ENCODE measurements around the gene ARHGAP24.
"Not testable (repeated sequence)": the region's sequence is repeated elsewhere in the genome, so short reads cannot be mapped to it uniquely, and the experiment has no call there.

ARHGAP24 gene

GRCh38 chr4:85963231-85963630 is 488.3 kb downstream of the ARHGAP24 start:
- no peak for DNase-seq (ENCODE audit: low spot score)

DNA sequence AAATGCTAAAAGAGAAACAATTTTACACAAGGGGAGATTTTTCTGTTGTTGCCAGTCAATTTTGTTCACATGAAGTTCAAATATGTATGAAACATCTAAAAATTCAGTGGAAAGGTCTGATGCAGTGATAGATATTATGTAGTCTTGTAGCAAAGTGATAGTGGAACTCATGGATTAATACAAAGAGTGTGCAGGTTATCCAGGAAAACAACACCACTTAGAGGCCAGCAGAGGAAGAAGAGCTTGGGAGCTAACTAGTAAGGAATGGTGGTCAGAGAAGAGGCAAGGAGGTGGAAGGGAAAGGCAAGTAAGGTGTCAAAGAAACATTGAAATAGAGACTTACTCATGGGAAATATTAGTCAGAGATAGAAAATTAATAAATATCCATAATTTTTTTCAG is 489.3 kb downstream of the ARHGAP24 start:
- no peak for DNase-seq (ENCODE audit: low spot score)

DNA sequence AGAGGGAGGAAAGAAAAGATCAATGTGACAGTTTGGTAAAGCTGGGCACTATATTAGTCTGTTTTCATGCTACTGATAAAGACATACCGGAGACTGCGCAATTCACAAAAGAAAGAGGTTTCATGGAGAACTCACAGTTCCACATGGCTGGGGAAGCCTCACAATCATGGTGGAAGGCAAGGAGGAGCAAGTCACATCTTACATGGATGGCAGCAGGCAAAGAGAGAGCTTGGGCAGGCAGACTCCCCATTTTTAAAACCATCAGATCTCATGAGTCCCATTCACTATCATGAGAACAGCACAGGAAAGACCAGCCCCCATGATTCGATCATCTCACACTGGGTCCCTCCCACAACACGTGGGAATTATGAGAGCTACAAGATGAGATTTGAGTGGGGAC is 490.1 kb downstream of the ARHGAP24 start:
- not testable (repeated sequence) for DNase-seq (ENCODE audit: low spot score)

- no peak for DNase-seq (ENCODE audit: low spot score)
Measured at GRCh38 chr4:85965529-85965928, 490.6 kb downstream of the ARHGAP24 start.

GRCh38 chr4:85966373-85966772 is 491.4 kb downstream of the ARHGAP24 start:
- no peak for DNase-seq (ENCODE audit: low spot score)

DNA sequence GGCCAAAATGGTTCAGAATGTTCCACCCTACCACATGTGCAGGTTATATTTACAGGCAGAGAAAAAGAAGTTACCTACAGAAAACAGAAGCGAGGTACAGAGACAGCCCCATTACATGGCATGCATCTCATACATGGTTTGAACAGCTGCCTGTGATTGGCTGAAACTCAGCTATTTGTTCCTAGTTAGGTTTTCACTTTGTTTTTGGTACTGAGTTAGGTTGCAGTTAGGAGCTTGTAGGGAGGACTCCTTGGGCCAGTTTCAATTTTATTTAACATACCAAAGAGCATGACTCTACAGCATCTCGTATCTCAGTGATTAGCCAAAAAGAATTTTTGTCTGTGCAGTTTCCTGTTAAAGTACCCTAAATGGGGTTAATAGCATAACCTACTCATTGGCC is 492.9 kb downstream of the ARHGAP24 start:
- no peak for DNase-seq (ENCODE audit: low spot score)

DNA sequence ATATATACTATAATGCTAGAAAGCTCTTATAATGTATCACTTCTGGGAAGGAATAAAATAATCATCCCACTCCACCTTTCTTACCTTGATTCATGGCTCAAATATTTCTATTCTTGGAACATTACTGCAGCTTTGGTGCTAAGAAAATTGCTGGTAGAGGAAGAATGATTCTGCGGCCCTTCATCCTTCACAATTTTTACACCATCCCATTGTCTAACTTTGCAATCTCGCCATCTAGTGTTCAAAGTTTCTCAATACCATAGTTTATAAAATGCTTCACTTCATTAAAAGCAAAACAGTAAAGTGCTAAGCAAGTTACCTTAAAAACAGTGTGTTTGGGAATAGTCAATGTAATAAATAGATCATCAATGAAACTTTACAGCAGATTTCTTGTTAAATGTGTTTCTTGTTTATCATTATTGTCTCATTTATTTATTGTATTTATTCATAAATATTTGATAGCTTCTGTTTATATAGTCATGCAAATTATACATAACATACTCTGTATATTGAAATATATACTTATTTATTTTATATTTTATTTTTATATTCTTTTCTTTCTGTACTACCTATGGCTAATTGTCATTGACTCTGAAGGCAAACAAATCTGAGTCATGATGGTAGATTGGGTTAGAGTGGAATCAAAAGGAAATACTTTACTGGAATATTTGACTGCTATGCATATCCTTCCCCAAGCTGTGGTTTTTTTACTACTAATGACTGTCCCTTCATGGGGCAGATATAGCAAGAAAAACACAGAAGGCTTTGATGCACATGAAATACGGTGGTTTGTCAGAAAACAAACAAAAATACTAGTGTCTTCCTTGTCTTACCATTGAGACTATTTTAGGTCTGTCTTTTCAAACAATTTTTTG is 494.2 kb downstream of the ARHGAP24 start:
- peak; percentile 73 for DNase-seq (ENCODE audit: low spot score)

DNA sequence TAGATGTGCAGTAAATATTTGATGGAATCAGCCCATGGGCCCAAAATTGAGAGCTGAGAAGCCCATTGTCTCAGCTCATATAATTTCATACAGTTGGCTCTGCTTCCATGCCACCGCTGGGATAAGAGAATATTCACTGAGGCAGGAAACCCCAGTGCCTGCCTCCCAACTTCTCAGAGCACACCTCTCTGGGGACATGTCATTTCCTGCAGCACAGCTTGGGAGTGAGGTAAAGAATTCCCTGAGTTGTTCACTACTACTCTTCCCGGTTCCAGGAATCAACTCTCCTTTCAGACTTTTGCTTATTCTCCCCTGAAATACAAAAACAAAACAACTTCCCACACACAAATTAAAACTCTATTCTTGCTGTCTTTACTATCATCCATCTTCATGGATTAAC is 495.6 kb downstream of the ARHGAP24 start:
- DNase-seq (ENCODE audit: low spot score), result no peak

GRCh38 chr4:85979276-85979675 is 504.3 kb downstream of the ARHGAP24 start:
- no peak for DNase-seq (ENCODE audit: low spot score)

DNA sequence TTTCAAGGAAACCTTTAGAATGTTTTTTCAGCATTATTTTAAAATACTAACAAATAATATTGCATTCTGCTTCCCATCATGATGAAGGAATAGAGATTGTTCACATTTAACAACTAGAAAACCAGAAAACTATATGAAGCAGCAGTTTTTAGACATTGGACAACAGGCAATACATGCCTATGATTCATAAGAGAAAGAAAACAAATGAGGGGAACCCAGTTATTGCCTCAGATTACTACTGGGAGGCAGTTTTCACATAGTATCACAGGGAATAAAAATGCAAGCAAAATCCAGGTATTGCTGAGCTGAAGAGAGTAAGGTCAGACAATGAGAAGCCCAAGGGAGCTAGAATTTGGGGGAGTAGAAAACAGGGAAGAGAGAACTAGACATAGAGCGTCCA is 511.3 kb downstream of the ARHGAP24 start:
- no peak for DNase-seq (ENCODE audit: low spot score)

- no peak for DNase-seq (ENCODE audit: low spot score)
Measured at GRCh38 chr4:85993641-85994040, 518.7 kb downstream of the ARHGAP24 start.

- no peak for DNase-seq (ENCODE audit: low spot score)
Measured at GRCh38 chr4:85994576-85994975, 519.6 kb downstream of the ARHGAP24 start.

GRCh38 chr4:85995361-85995760 is 520.4 kb downstream of the ARHGAP24 start:
- no peak for DNase-seq (ENCODE audit: low spot score)

- no peak for DNase-seq (ENCODE audit: low spot score)
Measured at GRCh38 chr4:86001591-86001990, 526.6 kb downstream of the ARHGAP24 start.

- no peak for DNase-seq (ENCODE audit: low spot score)
Measured at GRCh38 chr4:86004030-86004429, 529.1 kb downstream of the ARHGAP24 start.

GRCh38 chr4:86006057-86006456 is 531.1 kb downstream of the ARHGAP24 start:
- DNase-seq (ENCODE audit: low spot score), result no peak

GRCh38 chr4:86007042-86007441 is 532.1 kb downstream of the ARHGAP24 start:
- no peak for DNase-seq (ENCODE audit: low spot score)

DNA sequence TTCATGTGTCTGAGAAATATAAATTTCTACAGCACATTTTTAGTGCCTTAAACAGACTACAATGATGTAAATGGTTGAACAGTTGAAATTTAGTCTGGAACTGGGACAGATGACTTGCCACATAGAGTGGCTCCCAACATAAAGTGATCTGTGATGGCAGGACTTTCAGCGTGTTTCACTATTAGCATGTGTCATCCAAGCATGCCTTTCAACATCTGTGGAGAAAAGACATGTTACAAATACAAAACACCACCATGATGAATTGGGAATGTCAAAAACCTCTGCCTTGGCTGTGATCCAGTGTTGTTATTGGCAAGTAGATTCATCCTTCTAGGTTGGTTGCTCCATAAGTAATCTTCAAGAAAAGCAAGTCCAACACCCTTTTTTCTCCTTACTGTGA is 536.2 kb downstream of the ARHGAP24 start:
- DNase-seq (ENCODE audit: low spot score), result no peak

GRCh38 chr4:86013621-86014020 is 538.7 kb downstream of the ARHGAP24 start:
- DNase-seq (ENCODE audit: low spot score), result no peak

DNA sequence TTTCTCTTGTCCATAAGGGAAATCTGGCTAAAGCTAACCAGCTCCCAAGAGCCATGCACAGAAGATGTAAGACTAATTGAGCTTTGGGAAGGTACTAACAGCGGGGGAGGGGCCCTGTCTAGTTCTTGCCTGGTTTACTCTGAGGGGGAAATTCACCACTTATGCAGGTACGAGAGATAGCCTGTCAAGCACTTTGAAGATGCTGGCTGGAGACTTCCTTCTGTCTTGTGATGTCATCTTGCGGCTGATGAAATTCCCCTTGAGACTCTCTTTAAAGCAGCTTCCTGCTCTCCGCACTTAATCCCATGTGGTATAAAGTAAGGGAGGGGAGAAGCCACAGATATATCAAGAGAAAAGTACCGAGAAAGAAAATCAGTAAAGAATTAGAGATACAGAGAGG is 539.6 kb downstream of the ARHGAP24 start:
- DNase-seq (ENCODE audit: low spot score), result no peak

- no peak for DNase-seq (ENCODE audit: low spot score)
Measured at GRCh38 chr4:86015412-86016350, 540.7 kb downstream of the ARHGAP24 start.

GRCh38 chr4:86019362-86019761 is 544.4 kb downstream of the ARHGAP24 start:
- DNase-seq (ENCODE audit: low spot score), result no peak

GRCh38 chr4:86019906-86020305 is 545.0 kb downstream of the ARHGAP24 start:
- DNase-seq (ENCODE audit: low spot score), result no peak
